Endothelial cell of umbilical vein (primary cell): ENCODE measurements around the gene UBXN1. TPM values are rescaled to one million over a fixed set of nuclear protein-coding genes. Genes with fewer than 3 reads are reported as not detected.
A peak's percentile ranks its signal among the peaks of the same experiment; 100 is the strongest.

Source experiments
- BruUV-seq: library from RNA; stranded (reverse); fragments of 400-500 nt; replicated peaks from 2 replicates; lab custom pipeline; 2021; lab: Mats Ljungman, UMichigan
- CTCF ChIA-PET: fragments of 300-600, 350-600 bp; sonication (Branson Sonifier 250); formaldehyde crosslinking; loops from one replicate; lab custom pipeline; 2021; ENCODE audit warnings: antibody characterized with exemption, inconsistent platforms; lab: Charles Lee
- POLR2A ChIA-PET: fragments of 300-600, 350-600 bp; sonication (Branson Sonifier 250); formaldehyde crosslinking; loops from one replicate; lab custom pipeline; 2021; ENCODE audit warnings: antibody characterized with exemption, inconsistent platforms; lab: Charles Lee
- DNase-seq: peaks from one replicate; pipeline ENCODE4 v3.0.0-alpha.2; 2011; ENCODE audit warnings: low read depth, low spot score
- FAIRE-seq: peaks from 2 replicates; lab custom pipeline; 2011; peaks lifted over from hg19 to GRCh38; lab: Jason Lieb, UNC
- H2AFZ ChIP-seq: 2 replicates; pipeline ENCODE4 v1.6.0; 2012; ENCODE audit warnings: low read depth, low read length, control low read depth, inconsistent platforms
- H3K27ac ChIP-seq: 2 replicates; pipeline ENCODE4 v1.5.1; 2011; ENCODE audit warnings: low read depth, mild to moderate bottlenecking, control low read depth, low read length, moderate library complexity; ENCODE audit not compliant: insufficient read depth
- H3K27me3 ChIP-seq, 2 experiments: 2 replicates each; pipeline versions ENCODE4 v1.6.0 to v1.6.1; 2011; ENCODE audit warnings: low read length in 2 of 2, mixed read lengths in 1 of 2; ENCODE audit not compliant: control insufficient read depth in 2 of 2, insufficient read depth in 2 of 2
- H3K36me3 ChIP-seq, 2 experiments: 2 replicates in 1 of 2; 3 replicates in 1 of 2; pipeline ENCODE4 v1.5.1; 2011; ENCODE audit warnings: low read length in 2 of 2, mild to moderate bottlenecking in 1 of 2, moderate library complexity in 1 of 2; ENCODE audit not compliant: control insufficient read depth in 2 of 2, insufficient read depth in 2 of 2; ENCODE audit errors: extremely low read depth in 1 of 2
- H3K4me1 ChIP-seq: 3 replicates; pipeline ENCODE4 v1.5.1; 2011; ENCODE audit warnings: mild to moderate bottlenecking, low read length; ENCODE audit not compliant: control insufficient read depth, insufficient read depth; ENCODE audit errors: extremely low read depth
- H3K4me2 ChIP-seq: 2 replicates; pipeline ENCODE4 v1.6.1; 2011; ENCODE audit warnings: low read length, control low read depth, mixed read lengths; ENCODE audit not compliant: insufficient read depth
- H3K4me3 ChIP-seq, 3 experiments: fragments of 200-600 bp in 1 of 3; sonication (generic), shearing (Covaris generic) in 1 of 3; replicated peaks in 1 of 3; 2 replicates each; pipeline ENCODE4 v1.5.1; 2011 to 2016; ENCODE audit warnings: control low read depth in 3 of 3, low read length in 3 of 3, mild to moderate bottlenecking in 2 of 3, inconsistent platforms in 1 of 3, low read depth in 1 of 3, moderate library complexity in 1 of 3; ENCODE audit not compliant: insufficient read depth in 1 of 3
- H3K79me2 ChIP-seq: 2 replicates; pipeline ENCODE4 v1.6.0; 2012; ENCODE audit warnings: low read length, inconsistent platforms; ENCODE audit not compliant: control insufficient read depth, insufficient read depth
- H3K9ac ChIP-seq: replicated peaks from 2 replicates; pipeline ENCODE3; 2011; ENCODE audit warnings: low read length, control low read depth; ENCODE audit not compliant: insufficient read depth; ENCODE audit errors: extremely low read depth
- H3K9me1 ChIP-seq: replicated peaks from 3 replicates; pipeline ENCODE4 v1.6.0; 2011; ENCODE audit warnings: mild to moderate bottlenecking, low read length; ENCODE audit not compliant: control insufficient read depth, insufficient read depth; ENCODE audit errors: extremely low read depth
- H3K9me3 ChIP-seq: replicated peaks from 2 replicates; pipeline ENCODE4 v1.5.1; 2012; ENCODE audit warnings: low read length, inconsistent platforms; ENCODE audit not compliant: control insufficient read depth, insufficient read depth
- H4K20me1 ChIP-seq: replicated peaks from 2 replicates; pipeline ENCODE3; 2011; ENCODE audit warnings: mild to moderate bottlenecking, low read length; ENCODE audit not compliant: control insufficient read depth, insufficient read depth; ENCODE audit errors: extremely low read depth
- EZH2 ChIP-seq: IDR thresholded peaks from 2 replicates; pipeline ENCODE4 v1.6.1; 2012; ENCODE audit warnings: borderline replicate concordance, low read depth, mild to moderate bottlenecking, moderate library complexity, low read length, inconsistent platforms; ENCODE audit not compliant: severe bottlenecking
- FOS ChIP-seq: IDR thresholded peaks from 2 replicates; pipeline ENCODE4 v1.6.1; 2011; ENCODE audit warnings: mild to moderate bottlenecking, low read length, moderate library complexity, borderline replicate concordance; ENCODE audit not compliant: insufficient read depth
- GATA2 ChIP-seq: IDR thresholded peaks from 2 replicates; pipeline ENCODE4 v1.7.0; 2011; ENCODE audit warnings: low read depth, mild to moderate bottlenecking, moderate library complexity, mixed read lengths, low read length; ENCODE audit not compliant: insufficient read length, insufficient read depth
- JUN ChIP-seq: IDR thresholded peaks from 2 replicates; pipeline ENCODE4 v1.6.1; 2011; ENCODE audit warnings: borderline replicate concordance, low read depth; ENCODE audit not compliant: insufficient read length, insufficient read depth
- MYC ChIP-seq: IDR thresholded peaks from one replicate; pipeline ENCODE4 v1.6.1; 2011; ENCODE audit warnings: mild to moderate bottlenecking, low read depth, low read length
- POLR2A ChIP-seq: IDR thresholded peaks from 2 replicates; pipeline ENCODE4 v1.6.1; 2012; ENCODE audit warnings: low read depth, mild to moderate bottlenecking, control low read depth, low read length
- POLR2AphosphoS5 ChIP-seq: IDR thresholded peaks from 2 replicates; pipeline ENCODE4 v1.6.1; 2012; ENCODE audit warnings: low read depth, mild to moderate bottlenecking, control low read depth, low read length, moderate library complexity; ENCODE audit not compliant: insufficient read depth
- dilution Hi-C: fragments of 300-500 bp; cut with MboI; formaldehyde crosslinking; loops from one replicate; pipeline ENCODE4 v1.15.0; 2019; ENCODE audit warnings: low sequenced_read_pairs; ENCODE audit not compliant: extremely low pct_ligation_motif_present
- intact Hi-C: fragments of 100-400 bp; cut with micrococcal nuclease; formaldehyde crosslinking; loops from one replicate; pipeline ENCODE4 v1.10.0; 2022
- polyA plus RNA-seq, 4 experiments: library from polyadenylated mRNA; depleted of rRNA in 3 of 4; stranded (reverse) in 3 of 4; unstranded in 1 of 4; fragments of >200 nt; gene quantifications; 2 replicates each; pipeline versions ENCODE4 v1.2.1 to v1.2.3, GENCODE V29; 2011 to 2012; ENCODE audit warnings: missing spikeins in 1 of 4
- total RNA-seq: library from RNA; stranded (reverse); gene quantifications from 2 replicates; pipeline ENCODE4 v1.2.3, GENCODE V29; 2021
- TF ChIP-seq, protein P1 (sequence below), 2 donors: IDR thresholded peaks; 1 replicate in 1 of 2; 2 replicates in 1 of 2; pipeline ENCODE4 v1.5.1; 2011; ENCODE audit warnings: low read length in 2 of 2, mild to moderate bottlenecking in 2 of 2, moderate library complexity in 2 of 2, control low read depth in 1 of 2, inconsistent platforms in 1 of 2, low read depth in 1 of 2; ENCODE audit not compliant: insufficient read depth in 1 of 2; ENCODE audit errors: extremely low read depth in 1 of 2
- TF ChIP-seq, protein P2 (sequence below): IDR thresholded peaks from 2 replicates; pipeline ENCODE4 v1.6.1; 2011; ENCODE audit not compliant: insufficient read depth, insufficient read length

UBXN1 gene
- total and polyA plus RNA-seq, 2 donors (not counting 3 experiments of a cell fraction or from before 2014, with no cell fraction given) = 113 to 114 TPM

DNA sequence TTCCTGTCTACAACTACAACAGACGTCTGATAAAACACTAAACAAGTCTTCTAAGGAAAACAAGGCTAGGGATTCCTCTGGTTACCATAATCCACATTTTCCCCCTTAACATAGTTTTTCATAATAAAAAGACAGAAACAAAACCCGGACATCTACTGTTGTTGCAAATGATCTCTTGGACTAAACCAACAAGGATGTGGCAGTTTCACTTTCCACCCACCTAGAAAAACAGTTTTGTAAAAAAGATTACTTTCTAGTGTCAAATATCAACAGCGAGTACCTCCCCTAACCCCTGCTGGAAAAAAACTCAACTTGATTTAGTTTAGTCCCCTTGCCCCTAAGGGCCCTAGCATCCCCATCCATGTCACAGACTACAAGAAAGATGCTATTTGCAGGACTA is 34.0 kb upstream of the UBXN1 start:
- Histone ChIP-seq H3K9me3 (no peaks in the 10 kb centered on the region), H4K20me1 (no peaks in the 10 kb centered on the region), H3K27ac (no peak overlapping the region), H2AFZ (no peak overlapping the region), H3K4me1 (peaks cover 12% of the 10 kb centered on the region), H3K4me3 (no peak overlapping the region), H3K9ac (no peak overlapping the region), H3K27me3 (no peaks in the 10 kb centered on the region), H3K79me2 (peaks cover 16% of the 10 kb centered on the region), H3K4me2 (no peak overlapping the region), H3K9me1 (no peaks in the 10 kb centered on the region), H3K36me3 (peaks cover 31 to 35% of the 10 kb centered on the region in 2 experiments)
- TF ChIP-seq FOS = no peak
- no peak for TF ChIP-seq MYC
- no peak for TF ChIP-seq JUN
- TF ChIP-seq, protein P1, sequence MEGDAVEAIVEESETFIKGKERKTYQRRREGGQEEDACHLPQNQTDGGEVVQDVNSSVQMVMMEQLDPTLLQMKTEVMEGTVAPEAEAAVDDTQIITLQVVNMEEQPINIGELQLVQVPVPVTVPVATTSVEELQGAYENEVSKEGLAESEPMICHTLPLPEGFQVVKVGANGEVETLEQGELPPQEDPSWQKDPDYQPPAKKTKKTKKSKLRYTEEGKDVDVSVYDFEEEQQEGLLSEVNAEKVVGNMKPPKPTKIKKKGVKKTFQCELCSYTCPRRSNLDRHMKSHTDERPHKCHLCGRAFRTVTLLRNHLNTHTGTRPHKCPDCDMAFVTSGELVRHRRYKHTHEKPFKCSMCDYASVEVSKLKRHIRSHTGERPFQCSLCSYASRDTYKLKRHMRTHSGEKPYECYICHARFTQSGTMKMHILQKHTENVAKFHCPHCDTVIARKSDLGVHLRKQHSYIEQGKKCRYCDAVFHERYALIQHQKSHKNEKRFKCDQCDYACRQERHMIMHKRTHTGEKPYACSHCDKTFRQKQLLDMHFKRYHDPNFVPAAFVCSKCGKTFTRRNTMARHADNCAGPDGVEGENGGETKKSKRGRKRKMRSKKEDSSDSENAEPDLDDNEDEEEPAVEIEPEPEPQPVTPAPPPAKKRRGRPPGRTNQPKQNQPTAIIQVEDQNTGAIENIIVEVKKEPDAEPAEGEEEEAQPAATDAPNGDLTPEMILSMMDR (IDR thresholded peaks at IDR 0.05; ENCODE audit: extremely low read depth in 1 of 2, insufficient read depth in 1 of 2, low read depth in 1 of 2, low read length in 2 of 2) = no peak
- TF ChIP-seq, protein P2, sequence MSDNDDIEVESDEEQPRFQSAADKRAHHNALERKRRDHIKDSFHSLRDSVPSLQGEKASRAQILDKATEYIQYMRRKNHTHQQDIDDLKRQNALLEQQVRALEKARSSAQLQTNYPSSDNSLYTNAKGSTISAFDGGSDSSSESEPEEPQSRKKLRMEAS = no peak
- no peak for TF ChIP-seq GATA2
- no peak for TF ChIP-seq POLR2A
- TF ChIP-seq EZH2 = no peak
- no peak for TF ChIP-seq POLR2AphosphoS5
- intact Hi-C loops = no loop called here
- CTCF ChIA-PET = interaction anchor here (0.7 to 1.2 kb wide), 2 partner anchors 11 to 288 kb away, joined by 3 read pairs; no protein-coding TSS in a partner anchor
- POLR2A ChIA-PET = interaction anchor here (1.0 kb wide), 1 partner anchor 14 kb away, joined by 4 read pairs; the partner anchor contains the start of gene HNRNPUL2
- DNase-seq (no peak), FAIRE-seq (peak; percentile 46)
- dilution Hi-C loops = no loop called here
- TSS peak; percentile 21 for BruUV-seq
